ENCODE results near the gene NIM1K. TPM values are rescaled to one million over a fixed set of nuclear protein-coding genes. Genes with fewer than 3 reads are reported as not detected.
"Not testable (repeated sequence)": the region's sequence is repeated elsewhere in the genome, so short reads cannot be mapped to it uniquely, and the experiment has no call there.

Gene NIM1K
- total RNA-seq, 2 donors from 2014 or later = 0.42 TPM; not detected in 1

DNA sequence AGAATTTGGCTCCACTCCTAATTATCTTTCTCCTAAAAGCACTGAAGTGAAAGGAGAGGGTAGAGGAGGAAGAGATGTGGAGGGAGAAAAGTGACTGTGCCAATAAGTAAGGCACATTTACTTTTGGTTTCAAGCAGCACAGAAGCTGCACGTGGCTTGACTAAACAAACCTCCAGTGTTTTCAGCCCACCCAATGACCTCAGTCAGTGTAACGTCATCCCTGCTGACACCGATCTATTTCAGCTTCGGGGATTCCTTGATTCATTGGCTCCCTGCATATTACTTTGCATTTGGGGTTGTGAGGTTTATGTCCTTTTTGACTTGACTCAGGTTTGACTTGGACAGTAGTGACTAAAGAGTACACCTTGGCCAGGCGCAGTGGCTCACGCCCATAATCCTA is 35.6 kb upstream of the NIM1K start:
- H3K9me3 ChIP-seq = no peaks in the 10 kb centered on the region
- TF ChIP-seq, protein P1, sequence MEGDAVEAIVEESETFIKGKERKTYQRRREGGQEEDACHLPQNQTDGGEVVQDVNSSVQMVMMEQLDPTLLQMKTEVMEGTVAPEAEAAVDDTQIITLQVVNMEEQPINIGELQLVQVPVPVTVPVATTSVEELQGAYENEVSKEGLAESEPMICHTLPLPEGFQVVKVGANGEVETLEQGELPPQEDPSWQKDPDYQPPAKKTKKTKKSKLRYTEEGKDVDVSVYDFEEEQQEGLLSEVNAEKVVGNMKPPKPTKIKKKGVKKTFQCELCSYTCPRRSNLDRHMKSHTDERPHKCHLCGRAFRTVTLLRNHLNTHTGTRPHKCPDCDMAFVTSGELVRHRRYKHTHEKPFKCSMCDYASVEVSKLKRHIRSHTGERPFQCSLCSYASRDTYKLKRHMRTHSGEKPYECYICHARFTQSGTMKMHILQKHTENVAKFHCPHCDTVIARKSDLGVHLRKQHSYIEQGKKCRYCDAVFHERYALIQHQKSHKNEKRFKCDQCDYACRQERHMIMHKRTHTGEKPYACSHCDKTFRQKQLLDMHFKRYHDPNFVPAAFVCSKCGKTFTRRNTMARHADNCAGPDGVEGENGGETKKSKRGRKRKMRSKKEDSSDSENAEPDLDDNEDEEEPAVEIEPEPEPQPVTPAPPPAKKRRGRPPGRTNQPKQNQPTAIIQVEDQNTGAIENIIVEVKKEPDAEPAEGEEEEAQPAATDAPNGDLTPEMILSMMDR (IDR thresholded peaks at IDR 0.05) = no peak
- no peak overlapping the region for H3K27ac ChIP-seq
- no peaks in the 10 kb centered on the region for H3K36me3 ChIP-seq
- H3K9ac ChIP-seq (ENCODE audit: low read depth in 2 of 2, low read length in 2 of 2) = no peak overlapping the region
- intact Hi-C loops (cut with DNase I) = no loop called here
- H3K4me1 ChIP-seq = no peaks in the 10 kb centered on the region
- no peak for DNase-seq
- H3K4me3 ChIP-seq = no peak overlapping the region
- H3K27me3 ChIP-seq = no peaks in the 10 kb centered on the region

DNA sequence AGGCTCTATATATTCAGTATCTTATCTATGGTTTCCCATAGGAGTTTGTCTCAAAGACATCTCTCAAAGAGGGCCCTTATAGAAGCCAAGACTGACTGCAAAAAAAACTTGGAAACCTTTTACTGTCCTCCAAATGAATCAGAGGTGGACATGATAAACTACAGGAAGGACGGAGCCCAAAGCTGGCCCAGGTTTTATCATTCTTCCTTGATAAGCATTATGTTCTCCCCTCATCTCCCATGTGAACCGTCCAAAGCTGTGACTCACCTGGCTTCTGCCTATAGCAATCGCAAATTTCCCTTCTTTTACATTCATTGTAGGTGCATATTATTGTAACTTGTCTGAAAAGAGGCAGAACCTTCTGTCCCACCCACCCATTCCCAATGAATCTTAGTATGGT is 35.0 kb upstream of the NIM1K start:
- intact Hi-C loops (cut with DNase I) = no loop called here
- no peak for DNase-seq
- no peaks in the 10 kb centered on the region for H3K36me3 ChIP-seq

DNA sequence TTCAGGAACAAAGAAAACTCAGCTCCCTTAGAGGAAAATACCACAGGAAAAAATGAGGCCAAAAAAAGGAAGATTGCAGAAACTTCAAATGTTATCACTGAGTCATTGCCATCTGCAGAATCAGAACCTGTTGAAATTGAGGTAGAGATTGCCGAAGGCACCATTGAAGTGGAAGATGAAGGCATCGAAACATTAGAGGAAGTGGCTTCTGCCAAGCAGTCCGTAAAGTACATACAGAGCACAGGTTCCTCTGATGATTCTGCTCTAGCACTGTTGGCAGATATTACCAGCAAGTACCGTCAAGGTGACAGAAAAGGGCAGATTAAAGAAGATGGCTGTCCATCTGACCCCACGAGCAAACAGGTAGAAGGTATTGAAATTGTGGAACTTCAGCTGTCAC is 30.8 kb upstream of the NIM1K start:
- H3K36me3 ChIP-seq = no peaks in the 10 kb centered on the region
- TF ChIP-seq, protein P1 (IDR thresholded peaks at IDR 0.05) = no peak
- H3K4me3 ChIP-seq = no peak overlapping the region
- intact Hi-C loops (cut with DNase I) = no loop called here
- H3K4me1 ChIP-seq = no peaks in the 10 kb centered on the region
- DNase-seq = no peak
- no peak overlapping the region for H3K27ac ChIP-seq
- no peak overlapping the region for H3K9ac ChIP-seq (ENCODE audit: low read depth in 2 of 2, low read length in 2 of 2)
- no peaks in the 10 kb centered on the region for H3K9me3 ChIP-seq
- H3K27me3 ChIP-seq = no peaks in the 10 kb centered on the region

More for the DNA sequence above, 35.0 kb upstream of the NIM1K start:
- Histone ChIP-seq H3K9me3 (no peaks in the 10 kb centered on the region), H3K9ac (ENCODE audit: low read depth in 2 of 2, low read length in 2 of 2) (no peak overlapping the region), H3K4me3 (no peak overlapping the region), H3K27ac (no peak overlapping the region), H3K27me3 (no peaks in the 10 kb centered on the region), H3K4me1 (no peaks in the 10 kb centered on the region)
- TF ChIP-seq, protein P1 (IDR thresholded peaks at IDR 0.05) = no peak

DNA sequence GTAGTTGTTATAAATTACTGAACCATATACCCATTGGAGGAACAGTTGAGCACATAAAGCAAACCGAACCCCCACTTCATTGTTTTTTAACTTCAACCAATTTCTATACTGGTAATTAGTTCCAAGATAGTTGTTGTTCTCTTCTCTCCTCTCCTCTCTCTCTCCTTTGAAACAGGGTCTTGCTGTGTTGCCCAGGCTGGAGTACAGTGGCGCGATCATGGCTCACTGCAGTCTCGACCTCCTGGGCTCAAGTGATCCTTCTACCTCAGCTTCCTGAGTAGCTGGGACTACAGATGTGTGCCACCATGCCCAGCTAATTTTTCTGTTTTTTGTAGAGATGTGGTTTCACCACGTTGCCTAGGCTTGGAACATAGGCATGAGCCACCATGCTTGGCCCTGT is 27.2 kb upstream of the NIM1K start:
- H3K4me1 ChIP-seq; H3K9me3 ChIP-seq; H3K27ac ChIP-seq; H3K27me3 ChIP-seq; H3K9ac ChIP-seq (ENCODE audit: low read depth in 2 of 2, low read length in 2 of 2); H3K4me3 ChIP-seq; DNase-seq; H3K36me3 ChIP-seq; intact Hi-C loops (cut with DNase I): not testable (repeated sequence)

DNA sequence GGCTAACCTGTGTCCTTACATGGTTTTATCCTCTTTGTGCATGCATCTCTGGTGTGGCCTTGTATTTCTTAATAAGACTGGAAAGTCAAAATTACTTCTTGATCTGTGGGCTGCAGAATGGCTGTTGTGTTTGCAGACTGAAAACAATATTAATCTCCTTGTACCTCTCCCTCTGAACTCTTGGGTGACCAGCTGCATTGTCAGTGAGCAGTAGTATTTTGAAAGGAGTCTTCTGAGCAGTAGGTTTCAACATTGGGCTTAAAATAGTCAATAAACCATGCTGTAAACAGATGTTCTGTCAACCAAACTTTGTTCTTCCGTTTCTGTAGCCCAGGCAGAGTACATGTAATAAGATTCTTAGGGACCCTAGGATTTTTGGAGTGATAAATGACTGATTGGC is 26.7 kb upstream of the NIM1K start:
- Histone ChIP-seq H3K4me1 (no peaks in the 10 kb centered on the region), H3K9me3 (no peaks in the 10 kb centered on the region), H3K4me3 (no peak overlapping the region), H3K9ac (ENCODE audit: low read depth in 2 of 2, low read length in 2 of 2) (no peak overlapping the region), H3K27ac (no peak overlapping the region), H3K36me3 (no peaks in the 10 kb centered on the region), H3K27me3 (no peaks in the 10 kb centered on the region)
- no peak for DNase-seq
- TF ChIP-seq, protein P1 (IDR thresholded peaks at IDR 0.05) = no peak
- intact Hi-C loops (cut with DNase I) = no loop called here

DNA sequence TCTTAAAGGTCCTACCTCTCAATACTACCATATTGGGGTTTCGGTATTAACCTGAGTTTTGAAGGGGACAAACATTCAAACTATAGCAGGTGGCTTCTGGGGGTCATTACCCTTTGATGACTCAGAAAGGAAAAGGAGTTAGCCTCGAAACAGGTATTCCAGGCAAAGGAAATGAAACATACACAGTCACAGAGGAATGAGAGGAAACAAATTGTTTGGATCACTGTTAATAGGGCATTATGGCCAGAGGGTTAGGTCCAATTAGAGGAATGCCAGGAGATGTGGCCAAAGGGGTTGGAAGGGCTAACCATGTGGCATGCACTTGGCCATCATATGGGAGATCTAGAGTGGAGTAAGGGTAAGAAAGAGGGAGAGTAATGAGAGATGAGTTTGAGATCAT is 23.9 kb upstream of the NIM1K start:
- Histone ChIP-seq H3K27me3 (no peaks in the 10 kb centered on the region), H3K36me3 (no peaks in the 10 kb centered on the region), H3K4me3 (no peak overlapping the region), H3K9ac (ENCODE audit: low read depth in 2 of 2, low read length in 2 of 2) (no peak overlapping the region), H3K9me3 (no peaks in the 10 kb centered on the region), H3K4me1 (no peaks in the 10 kb centered on the region), H3K27ac (no peak overlapping the region)
- TF ChIP-seq, protein P1 (IDR thresholded peaks at IDR 0.05) = no peak
- intact Hi-C loops (cut with DNase I) = no loop called here
- no peak for DNase-seq
